GM19328 (cell line): Measurements from ENCODE around the gene ZNF497.

ENCODE experiments used
- ATAC-seq: cut with Tn5 transposase; IDR thresholded peaks from one replicate; pipeline ENCODE4 v1.9.1; 2021; ENCODE audit warnings: mild to moderate bottlenecking, moderate library complexity; ENCODE audit not compliant: unreplicated experiment

The ZNF497 gene

GRCh38 chr19:58368561-58369360, 6.2 kb upstream of the ZNF497 start:
- no peak for ATAC-seq

GRCh38 chr19:58367698-58368454, 5.3 kb upstream of the ZNF497 start:
- no peak for ATAC-seq

GRCh38 chr19:58366585-58367430, 4.3 kb upstream of the ZNF497 start:
- no peak for ATAC-seq

GRCh38 chr19:58364146-58364545, 1.6 kb upstream of the ZNF497 start:
- ATAC-seq = no peak

GRCh38 chr19:58361900-58362271, 665 bp downstream of the ZNF497 start:
- no peak for ATAC-seq

GRCh38 chr19:58357481-58358145, 4.9 kb downstream of the ZNF497 start:
- no peak for ATAC-seq

- ATAC-seq = no peak
Measured at GRCh38 chr19:58356766-58357480, 5.6 kb downstream of the ZNF497 start.

- ATAC-seq = no peak
Measured at GRCh38 chr19:58355908-58356765, 6.4 kb downstream of the ZNF497 start.

GRCh38 chr19:58355215-58355796, 7.2 kb downstream of the ZNF497 start:
- ATAC-seq = no peak

GRCh38 chr19:58354478-58355030, 8.0 kb downstream of the ZNF497 start:
- ATAC-seq = no peak

- ATAC-seq = no peak
Measured at GRCh38 chr19:58353717-58354477, 8.7 kb downstream of the ZNF497 start.

GRCh38 chr19:58352760-58353671, 9.5 kb downstream of the ZNF497 start, which contains the start of gene A1BG:
Gene A1BG, minus strand, starts transcription at chr19:58353492. Its CDS starts 55 bp downstream, at chr19:58353437.
- no peak for ATAC-seq

GRCh38 chr19:58351990-58352755, 10.4 kb downstream of the ZNF497 start:
- ATAC-seq = no peak

- ATAC-seq = no peak
Measured at GRCh38 chr19:58351558-58351878, 11.0 kb downstream of the ZNF497 start.

- ATAC-seq = no peak
Measured at GRCh38 chr19:58350871-58351557, 11.5 kb downstream of the ZNF497 start.
